ENCODE measurements around the gene TMED4. TPM values are rescaled to one million over a fixed set of nuclear protein-coding genes. Genes with fewer than 3 reads are reported as not detected.

The TMED4 gene
- polyA plus RNA-seq, 1 donor (not counting 4 experiments of a cell fraction or from before 2014, with no cell fraction given) = 45.8 TPM

- Histone ChIP-seq H3K4me2 (ENCODE audit: control insufficient read depth, extremely low read depth, insufficient read depth, low read depth, low read length) (peak overlapping the region; percentile 87), H2AFZ (ENCODE audit: control insufficient read depth, low read length) (peak overlapping the region; percentile 65), H3K9me3 (ENCODE audit: control insufficient read depth, low read depth, low read length) (no peaks in the 10 kb centered on the region), H3K27me3 (ENCODE audit: control insufficient read depth, extremely low read depth, insufficient read depth, low read length) (no peaks in the 10 kb centered on the region), H3K36me3 (ENCODE audit: control insufficient read depth in 2 of 2, extremely low read depth in 1 of 2, insufficient read depth in 2 of 2, low read length in 2 of 2) (peaks cover 9 to 14% of the 10 kb centered on the region in 2 experiments), H3K9ac (ENCODE audit: control insufficient read depth, extremely low read depth, insufficient read depth, low read length) (peak overlapping the region; percentile 95), H3K79me2 (ENCODE audit: control insufficient read depth, insufficient read depth, low read length) (peaks cover 32% of the 10 kb centered on the region), H4K20me1 (ENCODE audit: control insufficient read depth, extremely low read depth, insufficient read depth, low read length) (no peaks in the 10 kb centered on the region), H3K4me3 (ENCODE audit: control insufficient read depth in 2 of 3, extremely low read depth in 1 of 3, insufficient read depth in 2 of 3, low read depth in 1 of 3, low read length in 3 of 3) (peak overlapping the region; percentile 82 to 91 (median 88)), H3K4me1 (ENCODE audit: control insufficient read depth, extremely low read depth, insufficient read depth, low read length) (peaks cover 17% of the 10 kb centered on the region), H3K9me1 (ENCODE audit: control insufficient read depth, extremely low read depth, insufficient read depth, low read length) (no peaks in the 10 kb centered on the region), H3K27ac (ENCODE audit: control insufficient read depth, insufficient read depth, low read length) (peak overlapping the region; percentile 73)
- FAIRE-seq (no peak), DNase-seq (ENCODE audit: low read depth, low spot score) (no peak)
- no peak for TF ChIP-seq EZH2 (IDR thresholded peaks at IDR 0.05; ENCODE audit: low read length)
- TF ChIP-seq CTCF (optimal IDR thresholded peaks at IDR 0.05 in 1 of 3, IDR thresholded peaks at IDR 0.05 in 1 of 3, conservative IDR thresholded peaks at IDR 0.05 in 1 of 3; ENCODE audit: extremely low read depth in 1 of 3, insufficient read depth in 2 of 3, low read length in 3 of 3) = no peak
- dilution Hi-C loops (cut with MboI; ENCODE audit: extremely low pct_ligation_motif_present, low sequenced_read_pairs) = no loop called here
Observed at GRCh38 chr7:44580945-44581878, 819 bp downstream of the TMED4 start.

GRCh38 chr7:44576228-44576627 lies 5.8 kb downstream of the TMED4 start:
- no peaks in the 10 kb centered on the region for H3K9me3 ChIP-seq (ENCODE audit: control insufficient read depth, low read depth, low read length)
- FAIRE-seq = no peak
- peaks cover 64% of the 10 kb centered on the region for H3K79me2 ChIP-seq (ENCODE audit: control insufficient read depth, insufficient read depth, low read length)

More at GRCh38 chr7:44576228-44576627, 5.8 kb downstream of the TMED4 start:
- no peak overlapping the region for H3K4me3 ChIP-seq (ENCODE audit: control insufficient read depth in 2 of 3, extremely low read depth in 1 of 3, insufficient read depth in 2 of 3, low read depth in 1 of 3, low read length in 3 of 3)
- H3K9ac ChIP-seq (ENCODE audit: control insufficient read depth, extremely low read depth, insufficient read depth, low read length) = no peak overlapping the region
- peaks cover 20% of the 10 kb centered on the region for H3K4me1 ChIP-seq (ENCODE audit: control insufficient read depth, extremely low read depth, insufficient read depth, low read length)
- H3K4me2 ChIP-seq (ENCODE audit: control insufficient read depth, extremely low read depth, insufficient read depth, low read depth, low read length) = no peak overlapping the region
- TF ChIP-seq EZH2 (IDR thresholded peaks at IDR 0.05; ENCODE audit: low read length) = no peak
- TF ChIP-seq CTCF (optimal IDR thresholded peaks at IDR 0.05 in 1 of 3, IDR thresholded peaks at IDR 0.05 in 1 of 3, conservative IDR thresholded peaks at IDR 0.05 in 1 of 3; ENCODE audit: extremely low read depth in 1 of 3, insufficient read depth in 2 of 3, low read length in 3 of 3) = no peak
- no peak overlapping the region for H3K27ac ChIP-seq (ENCODE audit: control insufficient read depth, insufficient read depth, low read length)
- no peaks in the 10 kb centered on the region for H4K20me1 ChIP-seq (ENCODE audit: control insufficient read depth, extremely low read depth, insufficient read depth, low read length)
- no peak for DNase-seq (ENCODE audit: low read depth, low spot score)
- H3K27me3 ChIP-seq (ENCODE audit: control insufficient read depth, extremely low read depth, insufficient read depth, low read length) = no peaks in the 10 kb centered on the region
- no peaks in the 10 kb centered on the region for H3K9me1 ChIP-seq (ENCODE audit: control insufficient read depth, extremely low read depth, insufficient read depth, low read length)
- peaks cover 21 to 42% of the 10 kb centered on the region in 2 experiments for H3K36me3 ChIP-seq (ENCODE audit: control insufficient read depth in 2 of 2, extremely low read depth in 1 of 2, insufficient read depth in 2 of 2, low read length in 2 of 2)
- dilution Hi-C loops (cut with MboI; ENCODE audit: extremely low pct_ligation_motif_present, low sequenced_read_pairs) = no loop called here
- H2AFZ ChIP-seq (ENCODE audit: control insufficient read depth, low read length) = no peak overlapping the region

All from keratinocyte (primary cell).